Cardiac septum (tissue), 1 donor: ENCODE data around the gene ZNF282. TPM values are rescaled to one million over a fixed set of nuclear protein-coding genes. Genes with fewer than 3 reads are reported as not detected.
"Not testable (repeated sequence)": the region's sequence is repeated elsewhere in the genome, so short reads cannot be mapped to it uniquely, and the experiment has no call there.

Source experiments
- DNase-seq: peaks from one replicate; pipeline ENCODE4 v3.0.0-alpha.2; 2020; ENCODE audit warnings: low spot score
- intact Hi-C: fragments of 100-400 bp; cut with DNase I; formaldehyde crosslinking; loops from one replicate; pipeline ENCODE4 v1.14.0; 2022
- total RNA-seq: library from RNA; stranded (reverse); fragmentation: NEBNext Ultra II Directional; extraction: Animal tissue kit (Norgen Biotek cat#: 25700); gene quantifications from one replicate; pipeline ENCODE4 v1.2.1, GENCODE V29; 2021
- donor health status: DM: no; HTN: no; CAD: no.

The ZNF282 gene
- total RNA-seq, 1 donor from 2014 or later = 12.6 TPM

DNA sequence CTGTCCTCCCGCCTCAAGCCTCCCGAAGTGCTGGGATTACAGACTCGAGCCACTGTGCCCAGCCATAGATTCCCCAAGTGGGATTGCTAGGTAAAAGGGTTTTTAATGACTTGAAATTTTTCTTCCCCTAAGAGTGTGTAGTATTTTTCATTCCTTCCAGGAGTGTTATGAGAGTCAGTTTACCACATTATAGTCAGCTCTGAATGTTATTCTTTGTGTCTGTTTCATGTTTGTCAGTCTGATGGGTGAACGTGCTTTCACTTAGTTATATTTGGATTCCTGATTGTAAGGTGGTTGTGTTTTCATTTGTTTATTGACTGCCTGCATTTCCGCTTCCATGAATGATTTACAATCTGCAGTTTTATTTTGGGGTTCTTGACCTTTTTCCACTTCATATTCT, 50.4 kb downstream of the ZNF282 start:
- no peak for DNase-seq
- intact Hi-C loops = no loop called here

DNA sequence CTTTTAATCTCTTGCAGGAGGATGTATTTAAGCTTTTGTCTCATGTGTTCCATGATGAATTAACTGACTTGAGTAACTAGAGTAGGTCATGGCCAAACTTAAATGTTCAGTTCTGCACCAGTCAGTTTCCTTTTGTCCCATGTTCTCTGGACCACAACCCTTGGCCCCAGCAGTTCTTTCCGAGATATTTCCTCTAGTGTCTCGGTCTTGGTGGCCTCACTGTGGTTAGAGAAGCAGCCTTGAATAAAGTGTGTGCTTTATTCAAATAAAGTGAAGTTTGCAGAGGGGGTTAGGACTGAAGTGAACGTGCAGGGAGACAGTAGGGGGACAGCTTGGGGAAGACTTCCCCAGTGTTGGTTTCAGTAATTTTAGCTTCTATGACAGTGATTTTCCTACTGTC, 53.4 kb downstream of the ZNF282 start:
- DNase-seq = no peak
- intact Hi-C loops = no loop called here

DNA sequence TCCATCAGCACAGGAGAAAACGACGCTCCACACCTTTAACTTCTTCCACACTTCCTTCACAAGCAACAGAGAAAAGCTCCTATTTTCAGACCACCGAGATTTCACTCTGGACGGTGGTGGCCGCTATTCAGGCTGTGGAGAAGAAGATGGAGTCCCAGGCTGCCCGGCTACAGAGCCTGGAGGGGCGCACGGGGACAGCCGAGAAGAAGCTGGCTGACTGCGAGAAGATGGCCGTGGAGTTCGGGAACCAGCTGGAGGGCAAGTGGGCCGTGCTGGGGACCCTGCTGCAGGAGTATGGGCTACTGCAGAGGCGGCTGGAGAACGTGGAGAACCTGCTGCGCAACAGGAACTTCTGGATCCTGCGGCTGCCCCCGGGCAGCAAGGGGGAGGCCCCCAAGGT, 54.8 kb downstream of the ZNF282 start:
- DNase-seq, intact Hi-C loops: not testable (repeated sequence)

DNA sequence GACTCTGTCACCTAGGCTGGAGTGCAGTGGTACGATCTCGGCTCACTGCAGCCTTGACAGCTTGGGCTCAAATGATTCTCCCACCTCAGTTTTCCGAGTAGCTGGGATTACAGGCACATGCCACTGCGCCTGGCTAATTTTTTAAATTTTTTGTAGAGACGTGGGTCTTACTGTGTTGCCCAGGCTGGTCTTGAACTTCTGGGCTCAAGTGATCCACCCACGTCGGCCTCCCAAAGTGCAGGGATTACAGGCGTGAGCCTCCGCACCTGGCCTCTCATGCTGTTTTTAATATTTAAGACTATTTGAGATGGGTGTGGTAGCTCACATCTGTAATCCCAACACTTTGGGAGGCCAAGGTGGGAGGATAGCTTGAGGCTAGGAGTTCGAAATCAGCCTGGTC, 56.2 kb downstream of the ZNF282 start:
- DNase-seq, intact Hi-C loops: not testable (repeated sequence)

DNA sequence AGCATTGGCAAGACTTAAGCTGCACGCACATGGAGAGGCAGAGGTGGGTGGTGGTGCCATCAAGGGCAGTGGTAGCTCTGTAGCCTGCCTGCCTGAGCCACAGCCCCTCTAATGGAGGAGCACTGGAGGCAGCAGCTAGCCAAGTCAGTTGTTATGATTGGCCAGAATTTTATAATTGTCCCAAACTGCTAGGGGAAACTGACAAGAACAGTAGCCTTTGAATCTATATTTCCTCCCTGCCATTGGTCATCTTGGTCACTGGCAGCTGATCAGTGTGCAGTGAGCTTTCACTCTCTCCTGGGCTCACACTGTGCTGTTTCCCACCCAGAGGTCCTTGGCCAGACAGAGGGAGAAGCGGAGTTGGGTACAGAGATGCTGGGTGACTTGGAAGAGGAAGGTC, 57.0 kb downstream of the ZNF282 start:
- intact Hi-C loops = no loop called here
- DNase-seq = no peak

DNA sequence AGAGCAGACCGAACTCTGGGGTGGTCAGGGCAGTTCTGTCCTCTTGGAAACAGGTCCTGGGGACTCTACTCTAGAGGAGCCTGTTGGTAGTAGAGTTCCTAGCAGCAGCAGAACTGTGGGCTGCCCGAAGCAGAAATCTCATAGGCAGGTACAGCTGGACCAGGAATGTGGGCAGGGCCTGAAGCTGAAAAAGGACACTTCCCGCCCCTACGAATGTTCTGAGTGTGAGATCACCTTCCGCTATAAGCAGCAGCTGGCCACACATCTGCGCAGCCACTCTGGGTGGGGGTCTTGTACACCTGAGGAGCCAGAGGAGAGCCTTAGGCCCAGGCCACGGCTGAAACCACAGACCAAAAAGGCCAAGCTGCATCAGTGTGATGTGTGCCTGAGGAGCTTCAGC, 58.3 kb downstream of the ZNF282 start:
- no peak for DNase-seq
- intact Hi-C loops = no loop called here

DNA sequence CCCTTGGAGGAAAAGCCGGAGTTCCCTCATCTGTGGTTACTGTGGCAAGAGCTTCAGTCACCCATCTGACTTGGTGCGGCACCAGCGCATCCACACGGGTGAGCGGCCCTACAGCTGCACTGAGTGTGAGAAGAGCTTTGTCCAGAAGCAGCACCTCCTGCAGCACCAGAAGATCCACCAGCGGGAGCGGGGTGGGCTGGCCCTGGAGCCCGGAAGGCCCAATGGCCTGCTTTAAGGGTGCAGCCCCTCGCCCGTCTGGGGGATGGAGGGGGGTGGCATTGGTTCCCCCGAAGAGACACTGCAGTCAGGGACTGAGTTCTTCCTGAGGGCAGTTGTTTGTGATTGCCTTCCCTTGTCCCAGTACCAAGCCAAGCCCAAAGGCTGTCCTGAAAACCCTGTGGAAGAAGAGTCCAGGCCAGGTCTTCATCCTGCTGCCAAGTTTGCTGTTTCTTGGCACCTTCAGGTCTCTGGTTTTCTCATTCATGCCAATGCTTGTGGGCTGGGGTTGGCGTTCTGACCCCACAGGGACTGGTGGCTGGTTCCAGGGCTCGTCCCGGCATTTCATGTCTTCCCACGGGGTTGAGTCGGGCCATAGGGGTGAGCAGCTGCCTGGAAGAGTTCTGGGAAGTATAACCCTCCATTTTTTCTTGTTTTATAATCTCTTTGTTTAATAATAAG, 59.0 kb downstream of the ZNF282 start:
- intact Hi-C loops = no loop called here
- DNase-seq = no peak

DNA sequence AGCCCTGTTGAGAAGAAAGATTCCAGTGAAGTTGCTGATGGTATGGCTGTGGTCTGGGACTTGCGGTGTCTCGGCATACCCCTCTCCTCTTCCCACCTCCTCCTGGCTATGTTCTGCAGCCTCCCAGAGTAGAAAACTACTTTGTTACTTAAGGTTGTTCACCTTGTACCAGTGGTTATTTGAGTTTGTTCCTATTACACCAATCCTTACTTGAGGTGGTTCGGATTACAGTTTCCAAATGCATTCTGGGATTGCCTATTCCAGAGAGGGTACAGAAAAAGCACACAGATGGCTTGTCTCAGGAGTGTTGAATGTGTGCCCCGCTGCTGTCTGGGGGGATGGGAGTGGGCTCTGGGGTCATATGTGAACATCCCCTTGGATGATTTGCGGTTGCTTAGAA, 59.8 kb downstream of the ZNF282 start:
- intact Hi-C loops = no loop called here
- no peak for DNase-seq

DNA sequence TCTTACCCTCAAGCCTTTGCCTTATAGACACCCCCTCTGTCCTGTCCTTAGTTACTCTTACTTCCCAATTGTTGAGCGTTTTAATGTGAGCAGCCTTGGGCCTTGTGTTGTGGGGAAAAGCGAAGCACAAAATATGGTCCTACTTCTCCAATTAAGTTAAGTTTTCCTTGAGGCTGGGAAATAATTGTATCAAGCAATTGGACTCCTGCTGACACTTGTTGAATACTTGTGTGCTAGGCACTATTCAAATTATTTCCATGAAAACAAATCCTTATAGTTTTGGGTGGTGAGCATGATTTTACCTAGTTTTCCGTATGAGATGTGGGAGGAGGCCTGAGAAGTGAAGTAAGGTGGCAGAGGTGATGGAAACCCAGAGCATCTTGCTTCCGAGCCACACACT, 61.2 kb downstream of the ZNF282 start:
- intact Hi-C loops = no loop called here
- DNase-seq = no peak

DNA sequence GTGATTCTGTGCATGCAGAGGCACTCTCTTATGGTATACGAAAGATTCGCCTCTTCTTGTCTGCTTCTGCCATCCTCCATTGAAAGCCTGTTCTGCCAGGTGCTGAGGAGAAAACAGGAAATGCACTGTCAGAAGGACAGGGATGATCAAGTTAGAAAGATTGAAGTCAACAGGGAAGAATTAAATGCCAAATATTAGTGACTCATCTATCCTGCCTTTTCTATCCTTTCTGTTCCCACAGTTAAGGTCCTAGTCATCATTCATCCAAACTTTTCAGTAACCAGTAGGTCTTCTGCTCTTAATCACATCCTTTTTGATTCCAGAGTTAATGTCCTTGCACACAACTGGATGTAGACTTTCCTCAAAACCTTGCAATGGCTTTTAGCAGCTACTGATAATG, 61.8 kb downstream of the ZNF282 start:
- intact Hi-C loops = no loop called here
- no peak for DNase-seq

DNA sequence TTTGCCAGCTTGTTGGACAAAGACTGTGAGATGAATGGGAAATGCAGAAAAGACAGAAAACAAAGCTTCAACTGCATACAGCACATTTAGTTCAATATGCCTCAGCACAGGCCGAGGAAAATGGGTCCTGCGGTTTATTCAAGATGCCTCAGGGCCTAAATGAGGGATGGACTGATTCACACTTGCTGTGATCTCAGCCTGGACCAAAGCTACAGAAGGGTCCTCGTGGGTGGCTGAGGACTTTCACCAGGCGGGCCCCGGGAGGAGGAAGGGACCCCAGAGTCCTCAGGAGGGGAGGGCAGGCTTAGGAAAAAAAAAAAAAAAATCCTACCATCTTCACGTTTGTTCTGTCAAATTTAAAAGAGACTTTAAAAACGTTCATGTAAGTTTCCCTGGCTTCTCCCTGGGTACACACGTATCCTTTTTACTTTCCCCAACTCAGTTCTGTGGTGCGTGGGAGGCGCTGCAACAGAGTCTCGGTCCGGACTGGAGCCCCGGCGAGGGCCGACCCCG, 66.0 kb downstream of the ZNF282 start:
- intact Hi-C loops = loop anchor here (10.0 kb wide), 1 partner anchor 233 kb away; the partner anchor contains the start of gene ZNF746
- no peak for DNase-seq

DNA sequence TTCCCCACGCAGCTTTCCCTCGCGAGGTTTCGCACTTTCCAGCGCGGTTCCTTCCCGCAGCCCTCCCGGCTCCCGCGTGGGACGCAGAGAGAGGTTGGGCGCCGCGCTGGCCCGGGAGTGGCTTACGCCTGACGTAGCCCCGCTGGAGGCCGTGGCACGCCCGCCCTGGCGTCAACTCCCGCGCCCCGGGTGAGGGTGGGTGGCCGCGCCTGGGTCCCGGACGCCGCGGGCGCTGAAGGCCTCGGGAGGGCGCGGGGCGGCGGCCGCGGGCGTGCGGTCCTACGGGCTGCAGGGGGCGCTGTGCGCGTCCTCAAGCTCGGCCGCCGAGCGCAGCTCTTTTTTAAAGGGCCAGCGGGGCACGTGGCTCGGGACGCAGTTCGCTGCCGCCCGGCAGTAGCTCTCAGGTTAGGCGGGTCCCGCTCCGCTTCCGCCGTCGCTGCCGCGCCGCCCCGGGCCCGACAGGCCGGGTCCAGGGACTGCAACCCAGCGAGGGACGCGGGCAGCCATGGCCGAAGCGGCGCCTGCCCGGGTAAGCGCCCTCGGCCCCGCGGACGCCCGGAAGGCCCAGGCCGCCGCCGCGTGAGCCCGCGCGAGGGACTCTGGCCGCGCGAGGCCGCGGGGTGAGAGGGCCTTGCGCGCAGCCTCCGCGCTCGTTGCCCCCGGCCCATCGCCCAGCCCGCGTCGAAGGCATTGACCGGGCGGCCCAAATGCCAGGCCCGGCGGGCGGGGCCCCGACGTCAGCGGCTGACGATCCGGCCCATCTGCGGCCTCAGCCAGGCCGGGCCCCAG, 66.7 kb downstream of the ZNF282 start, which contains the start of gene ZNF783:
TSS of gene ZNF783 (plus strand) at position 368 of the 789 bp plus-strand sequence. CDS start at position 506, 138 bp downstream.
- intact Hi-C loops = loop anchor here (10.0 kb wide), 1 partner anchor 233 kb away; the partner anchor contains the start of gene ZNF746
- peak; percentile 93 for DNase-seq

DNA sequence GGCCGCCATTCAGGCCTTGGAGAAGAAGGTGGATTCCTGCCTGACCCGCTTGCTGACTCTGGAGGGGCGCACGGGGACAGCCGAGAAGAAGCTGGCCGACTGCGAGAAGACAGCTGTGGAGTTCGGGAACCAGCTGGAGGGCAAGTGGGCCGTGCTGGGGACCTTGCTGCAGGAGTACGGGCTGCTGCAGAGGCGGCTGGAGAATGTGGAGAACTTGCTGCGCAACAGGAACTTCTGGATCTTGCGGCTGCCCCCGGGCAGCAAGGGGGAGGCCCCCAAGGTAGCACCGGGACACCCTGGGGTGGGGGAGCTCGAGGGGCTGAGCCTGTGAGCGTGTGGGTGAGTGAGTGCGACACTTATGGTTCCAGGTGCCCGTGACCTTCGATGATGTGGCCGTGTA, 71.1 kb downstream of the ZNF282 start:
- intact Hi-C loops = loop anchor here (10.0 kb wide), 1 partner anchor 228 kb away; the partner anchor contains the start of gene ZNF746
- DNase-seq = no peak

DNA sequence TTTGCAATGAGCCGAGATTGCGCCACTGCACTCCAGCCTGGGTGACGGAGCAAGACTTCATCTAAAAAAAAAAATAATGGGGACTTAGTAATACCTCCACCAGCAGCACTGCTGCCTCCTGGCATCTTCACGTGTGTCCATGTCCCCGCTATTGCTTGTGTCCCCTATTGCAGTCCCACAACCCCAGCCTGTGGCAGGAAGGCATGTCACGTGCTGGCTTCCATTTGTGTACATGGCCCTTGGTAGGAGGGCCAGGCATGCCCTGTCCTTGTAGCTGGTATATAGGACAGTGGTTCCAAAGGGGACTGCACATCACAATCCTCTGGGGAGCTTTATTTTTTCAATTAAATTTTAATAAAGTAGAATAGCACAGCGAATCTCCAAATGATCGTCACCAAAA, 72.4 kb downstream of the ZNF282 start:
- intact Hi-C loops = loop anchor here (10.0 kb wide), 1 partner anchor 227 kb away; the partner anchor contains the start of gene ZNF746
- no peak for DNase-seq

DNA sequence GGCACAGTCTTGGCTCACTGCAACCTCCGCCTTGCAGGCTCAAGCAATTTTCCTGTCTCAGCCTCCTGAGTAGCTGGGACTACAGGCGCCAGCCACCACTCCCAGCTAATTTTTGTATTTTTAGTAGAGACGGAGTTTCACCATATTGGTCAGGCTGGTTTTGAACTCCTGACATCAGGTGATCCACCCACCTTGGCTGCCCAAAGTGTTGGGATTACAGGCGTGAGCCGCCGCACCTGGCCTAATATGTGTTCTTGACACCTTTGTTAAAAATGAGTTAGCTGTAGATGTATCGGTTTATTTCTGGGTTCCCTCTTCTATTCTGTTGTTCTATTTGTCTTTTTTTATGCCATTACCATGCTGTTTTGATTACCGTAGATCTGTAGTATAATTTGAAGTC, 79.1 kb downstream of the ZNF282 start:
- intact Hi-C loops, DNase-seq: not testable (repeated sequence)

Other genes with a start within 250 kb of the ZNF282 start
- gene PDIA4, start 167.0 kb upstream of the ZNF282 start, total RNA-seq = 38.5 TPM
- gene ZNF786, start 104.8 kb upstream of the ZNF282 start, total RNA-seq = 3.0 TPM
- 0.78 TPM for gene ZNF425, start 69.2 kb upstream of the ZNF282 start, total RNA-seq
- gene ZNF398, start 48.1 kb upstream of the ZNF282 start, total RNA-seq = 7.4 TPM
- gene ZNF212, start 44.1 kb downstream of the ZNF282 start, total RNA-seq = 5.4 TPM
- 4.3 TPM for gene ZNF783, start 66.7 kb downstream of the ZNF282 start, total RNA-seq